GM23248 (cell line): ENCODE results near the gene PPWD1. TPM values are rescaled to one million over a fixed set of nuclear protein-coding genes. Genes with fewer than 3 reads are reported as not detected.

ENCODE experiments used
- DNase-seq: peaks from one replicate; pipeline ENCODE4 v3.0.0-alpha.2; 2015
- H2AFZ ChIP-seq: fragments of 200-600 bp; sonication (generic); 2 replicates; pipeline ENCODE4 v1.6.1; 2016; ENCODE audit warnings: antibody characterized with exemption
- H3F3A ChIP-seq: fragments of 200-600 bp; sonication (generic); 2 replicates; pipeline ENCODE4 v1.6.1; 2016; ENCODE audit warnings: mild to moderate bottlenecking, antibody characterized with exemption, mixed run types; ENCODE audit not compliant: insufficient read depth
- H3K27ac ChIP-seq: fragments of 200-600 bp; sonication (generic); 2 replicates; pipeline ENCODE4 v1.5.1; 2016; ENCODE audit warnings: mild to moderate bottlenecking
- H3K27me3 ChIP-seq: fragments of 200-600 bp; sonication (generic); replicated peaks from 2 replicates; pipeline ENCODE4 v1.6.1; 2016; ENCODE audit warnings: mild to moderate bottlenecking; ENCODE audit not compliant: insufficient read depth
- H3K36me3 ChIP-seq: fragments of 200-600 bp; sonication (generic); 2 replicates; pipeline ENCODE4 v1.6.1; 2016; ENCODE audit warnings: low read depth, mild to moderate bottlenecking
- H3K4me1 ChIP-seq: fragments of 200-600 bp; sonication (generic); 2 replicates; pipeline ENCODE4 v1.6.1; 2016; ENCODE audit warnings: mild to moderate bottlenecking; ENCODE audit not compliant: insufficient read depth
- H3K4me2 ChIP-seq: fragments of 200-600 bp; sonication (generic); one replicate; pipeline ENCODE4 v1.6.1; 2016; ENCODE audit warnings: mild to moderate bottlenecking; ENCODE audit not compliant: unreplicated experiment
- H3K4me3 ChIP-seq: fragments of 200-600 bp; sonication (generic); 2 replicates; pipeline ENCODE4 v1.5.1; 2016; ENCODE audit warnings: mild to moderate bottlenecking
- H3K79me2 ChIP-seq: fragments of 200-600 bp; sonication (generic); 2 replicates; pipeline ENCODE4 v1.6.1; 2016; ENCODE audit warnings: mild to moderate bottlenecking; ENCODE audit not compliant: insufficient read depth
- H3K9ac ChIP-seq: fragments of 200-600 bp; sonication (generic); 2 replicates; pipeline ENCODE4 v1.6.1; 2016; ENCODE audit warnings: mild to moderate bottlenecking
- H3K9me2 ChIP-seq: fragments of 200-600 bp; sonication (generic); 2 replicates; pipeline ENCODE4 v1.6.1; 2016; ENCODE audit warnings: mixed run types, mild to moderate bottlenecking, moderate library complexity; ENCODE audit not compliant: insufficient read depth
- H3K9me3 ChIP-seq: fragments of 200-600 bp; sonication (generic); one replicate; pipeline ENCODE4 v1.6.1; 2017; ENCODE audit warnings: low read depth
- H4K20me1 ChIP-seq: fragments of 200-600 bp; sonication (generic); 2 replicates; pipeline ENCODE4 v1.6.0; 2016; ENCODE audit not compliant: insufficient read depth
- EZH2 ChIP-seq: fragments of 200-600 bp; sonication (generic); IDR thresholded peaks from 2 replicates; pipeline ENCODE4 v1.6.1; 2018; ENCODE audit warnings: antibody characterized with exemption, mild to moderate bottlenecking; ENCODE audit not compliant: insufficient read depth, poor library complexity, severe bottlenecking
- EZH2phosphoT487 ChIP-seq: fragments of 200-600 bp; sonication (generic); IDR thresholded peaks from 2 replicates; pipeline ENCODE4 v1.6.1; 2018; ENCODE audit warnings: antibody characterized with exemption, moderate library complexity, mild to moderate bottlenecking, low read depth; ENCODE audit not compliant: insufficient read depth
- WGBS, 2 experiments: methylation state at CpG; one replicate each; pipeline ENCODE4 v1.1.6; 2015 to 2017; ENCODE audit warnings: low lambda C conversion rate in 2 of 2, low coverage in 1 of 2; ENCODE audit errors: missing lambda C conversion rate in 2 of 2; 5-methylcytosine and 5-hydroxymethylcytosine counted together
- in situ Hi-C: fragments of 300-500 bp; cut with MboI; formaldehyde crosslinking; loops from 2 replicates; pipeline ENCODE4 v1.15.0; 2020
- polyA plus RNA-seq: library from polyadenylated mRNA; unstranded; fragments of >200 nt; fragmentation: Nextera tagmentation; extraction: Ambion mirVana; gene quantifications from 2 replicates; pipeline ENCODE4 v1.2.1, GENCODE V29; 2016
- total RNA-seq: library from RNA; depleted of rRNA; stranded (reverse); fragments of >200 nt; shearing (Covaris generic); gene quantifications from 2 replicates; pipeline ENCODE4 v1.2.3, GENCODE V29; 2014

The PPWD1 gene
- total and polyA plus RNA-seq, 2 experiments from 2014 or later = 22.5 to 56.8 TPM

DNA sequence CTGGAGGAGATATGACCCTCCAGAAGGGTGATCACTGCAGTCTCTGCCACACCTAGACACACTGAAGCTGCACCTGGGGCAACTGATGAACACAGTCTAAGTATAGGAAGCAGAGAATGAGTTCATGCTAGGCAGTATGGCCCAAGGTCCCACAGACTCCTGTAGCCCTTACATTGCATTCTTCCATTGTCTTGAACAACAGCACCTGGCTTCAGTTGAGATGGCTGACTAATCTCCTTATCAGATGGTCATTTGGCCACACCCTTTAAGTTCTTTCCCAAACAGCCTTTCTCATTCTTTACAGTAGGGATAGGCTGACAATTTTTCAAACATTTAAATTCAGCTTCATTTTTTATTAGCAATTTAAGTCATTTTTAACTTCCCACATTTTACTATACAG, 23.3 kb upstream of the PPWD1 start:
- Histone ChIP-seq H2AFZ (no peak overlapping the region), H3K4me3 (no peak overlapping the region), H3F3A (0 out of 2 replicates have a peak, but pooled peaks cover 2% of the 10 kb centered on the region), H3K27ac (no peak overlapping the region), H3K79me2 (no peaks in the 10 kb centered on the region), H4K20me1 (no peaks in the 10 kb centered on the region), H3K9me3 (no peaks in the 10 kb centered on the region), H3K4me1 (no peaks in the 10 kb centered on the region), H3K9me2 (no peaks in the 10 kb centered on the region), H3K36me3 (no peaks in the 10 kb centered on the region), H3K9ac (no peak overlapping the region), H3K4me2 (no peak overlapping the region), H3K27me3 (no peaks in the 10 kb centered on the region)
- TF ChIP-seq EZH2 (no peak), EZH2phosphoT487 (no peak)
- in situ Hi-C loops = no loop called here
- peak; percentile 10 for DNase-seq

DNA sequence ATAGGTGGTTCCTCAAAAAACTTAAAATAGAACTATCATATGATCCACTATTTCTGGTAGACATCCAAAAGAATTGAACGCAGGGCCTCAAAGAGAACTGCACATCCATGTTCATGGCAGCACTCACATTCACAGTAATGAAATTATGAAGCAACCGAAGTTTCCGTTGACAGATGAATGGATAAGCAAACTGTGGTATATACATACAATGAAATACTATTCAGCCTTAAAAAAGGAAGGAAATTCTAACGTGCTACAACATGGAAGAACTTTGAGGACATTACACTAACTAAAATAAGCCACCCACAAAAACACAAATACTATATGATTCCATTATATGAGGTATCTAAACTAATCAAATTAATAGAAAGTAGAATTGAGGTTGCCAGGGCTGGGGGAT, 18.6 kb upstream of the PPWD1 start:
- Histone ChIP-seq H3K36me3 (no peaks in the 10 kb centered on the region), H2AFZ (no peak overlapping the region), H3K4me2 (no peak overlapping the region), H3K27me3 (no peaks in the 10 kb centered on the region), H3K79me2 (no peaks in the 10 kb centered on the region), H3K4me3 (no peak overlapping the region), H4K20me1 (no peaks in the 10 kb centered on the region), H3K9me3 (no peaks in the 10 kb centered on the region), H3K27ac (no peak overlapping the region), H3F3A (no peaks in the 10 kb centered on the region), H3K4me1 (no peaks in the 10 kb centered on the region), H3K9me2 (no peaks in the 10 kb centered on the region), H3K9ac (no peak overlapping the region)
- in situ Hi-C loops = no loop called here
- TF ChIP-seq EZH2 (no peak), EZH2phosphoT487 (no peak)
- 97 to 100% methylated on average over 4 of the region's 4 CpGs for WGBS, 2 experiments
- DNase-seq = no peak

DNA sequence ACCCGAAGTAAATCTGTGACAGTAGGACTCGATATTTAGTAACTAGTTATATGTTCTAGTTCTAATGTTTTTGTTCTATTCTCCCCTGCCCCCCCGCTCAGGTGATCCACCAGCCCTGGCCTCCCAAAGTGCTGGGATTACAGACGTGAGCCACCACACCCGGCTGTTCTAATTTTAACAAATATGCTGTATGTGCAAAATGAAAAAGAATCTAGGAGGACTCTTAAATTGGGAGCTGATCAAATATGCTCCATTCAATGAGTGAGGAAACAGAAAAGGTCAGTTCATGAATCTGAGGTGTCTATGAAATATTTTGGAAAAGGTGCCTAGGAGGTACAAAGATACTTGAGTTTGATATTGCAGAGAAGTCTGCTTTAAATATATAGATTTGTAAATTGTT, 17.0 kb upstream of the PPWD1 start:
- no peaks in the 10 kb centered on the region for H3K9me3 ChIP-seq
- DNase-seq = no peak
- H3K27me3 ChIP-seq = no peaks in the 10 kb centered on the region
- H3K9ac ChIP-seq = no peak overlapping the region
- H3K79me2 ChIP-seq = no peaks in the 10 kb centered on the region
- no peak overlapping the region for H2AFZ ChIP-seq
- in situ Hi-C loops = no loop called here
- 95 to 98% methylated on average over 5 of the region's 5 CpGs for WGBS, 2 experiments
- H3K36me3 ChIP-seq = no peaks in the 10 kb centered on the region
- no peak for TF ChIP-seq EZH2
- no peak for TF ChIP-seq EZH2phosphoT487
- no peak overlapping the region for H3K27ac ChIP-seq
- H3K4me1 ChIP-seq = no peaks in the 10 kb centered on the region
- no peak overlapping the region for H3K4me2 ChIP-seq
- H4K20me1 ChIP-seq = no peaks in the 10 kb centered on the region
- no peak overlapping the region for H3K4me3 ChIP-seq
- no peaks in the 10 kb centered on the region for H3F3A ChIP-seq
- H3K9me2 ChIP-seq = no peaks in the 10 kb centered on the region

DNA sequence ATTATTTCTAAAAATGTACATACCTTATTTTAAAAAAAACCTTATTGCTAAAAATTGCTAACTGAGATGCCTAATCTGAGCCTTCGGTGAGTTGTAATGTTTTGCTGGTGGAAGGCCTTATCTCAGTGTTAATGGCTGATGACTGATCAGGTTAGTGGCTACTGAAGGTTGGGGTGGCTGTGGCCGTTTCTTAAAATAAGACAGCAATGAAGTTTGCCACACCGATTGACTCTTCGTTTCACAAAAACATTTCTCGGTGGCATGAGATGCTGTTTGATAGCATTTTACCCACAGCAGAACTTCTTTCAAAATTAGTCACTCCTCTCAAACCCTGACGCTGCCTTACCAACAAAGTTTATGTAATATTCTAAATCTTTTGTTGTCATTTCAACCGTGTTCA, 14.8 kb upstream of the PPWD1 start:
- Histone ChIP-seq H3F3A (no peaks in the 10 kb centered on the region), H4K20me1 (no peaks in the 10 kb centered on the region), H3K4me2 (no peak overlapping the region), H3K4me1 (no peaks in the 10 kb centered on the region), H3K9me3 (no peaks in the 10 kb centered on the region), H3K9me2 (no peaks in the 10 kb centered on the region), H3K9ac (no peak overlapping the region), H3K79me2 (no peaks in the 10 kb centered on the region; the same call in 1 of the 2 replicates), H2AFZ (no peak overlapping the region), H3K27ac (no peak overlapping the region), H3K4me3 (no peak overlapping the region), H3K27me3 (no peaks in the 10 kb centered on the region), H3K36me3 (no peaks in the 10 kb centered on the region)
- TF ChIP-seq EZH2phosphoT487 = no peak
- DNase-seq = no peak
- in situ Hi-C loops = no loop called here
- 96 to 99% methylated on average over 7 of the region's 7 CpGs for WGBS, 2 experiments

DNA sequence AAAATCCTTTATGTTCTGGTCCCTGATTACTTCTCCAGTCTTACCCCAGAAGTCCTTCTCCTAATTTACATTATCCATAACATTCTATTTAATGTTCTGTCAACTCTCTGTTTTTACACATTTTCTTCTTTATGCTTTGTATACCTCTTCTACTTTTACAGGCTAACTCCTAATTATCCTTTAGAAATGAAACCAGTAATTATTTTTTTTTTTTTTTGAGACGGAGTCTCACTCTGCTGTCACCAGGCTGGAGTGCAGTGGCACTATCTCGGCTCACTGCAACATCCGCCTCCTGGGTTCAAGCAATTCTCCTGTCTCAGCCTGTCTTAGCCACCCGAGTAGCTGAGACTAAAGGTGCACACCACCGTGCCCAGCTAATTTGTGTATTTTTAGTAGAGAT, 9.2 kb upstream of the PPWD1 start:
- Histone ChIP-seq H3K4me1 (no peaks in the 10 kb centered on the region), H3K79me2 (peaks cover 4% of the 10 kb centered on the region; the same call in 1 of the 2 replicates), H3K36me3 (no peaks in the 10 kb centered on the region; the same call in 1 of the 2 replicates), H3K9me2 (no peaks in the 10 kb centered on the region), H3K27me3 (no peaks in the 10 kb centered on the region), H3K4me3 (no peak overlapping the region), H4K20me1 (no peaks in the 10 kb centered on the region), H2AFZ (no peak overlapping the region; the same call in 1 of the 2 replicates), H3K27ac (no peak overlapping the region), H3F3A (no peaks in the 10 kb centered on the region), H3K9me3 (no peaks in the 10 kb centered on the region), H3K4me2 (no peak overlapping the region), H3K9ac (no peak overlapping the region)
- no peak for DNase-seq
- TF ChIP-seq EZH2 (no peak), EZH2phosphoT487 (no peak)
- in situ Hi-C loops = no loop called here
- WGBS, 2 experiments = 77% methylated on average over 5 of the region's 5 CpGs
